ENCODE measurements around the gene ZSCAN18.

DNA sequence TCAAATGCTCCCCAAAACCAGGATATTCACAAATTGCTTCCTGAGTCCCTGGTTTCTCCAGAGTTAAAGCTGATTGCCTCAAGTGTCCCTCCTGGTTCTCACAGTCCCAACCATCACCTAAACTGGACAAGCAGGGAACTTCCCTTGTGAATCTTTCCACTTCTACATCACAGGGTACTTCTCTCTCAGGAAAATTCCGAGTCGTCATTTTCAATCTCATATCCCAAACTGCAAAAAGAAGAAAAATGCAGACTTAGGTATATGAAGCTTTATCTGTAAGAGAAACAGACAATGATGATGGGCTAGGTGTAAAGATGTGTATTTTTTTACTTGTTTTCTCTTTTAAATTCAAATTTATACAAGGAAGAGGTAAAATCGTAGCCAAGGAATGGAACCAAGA lies 31.3 kb upstream of the ZSCAN18 start:
- TF ChIP-seq, protein P1, sequence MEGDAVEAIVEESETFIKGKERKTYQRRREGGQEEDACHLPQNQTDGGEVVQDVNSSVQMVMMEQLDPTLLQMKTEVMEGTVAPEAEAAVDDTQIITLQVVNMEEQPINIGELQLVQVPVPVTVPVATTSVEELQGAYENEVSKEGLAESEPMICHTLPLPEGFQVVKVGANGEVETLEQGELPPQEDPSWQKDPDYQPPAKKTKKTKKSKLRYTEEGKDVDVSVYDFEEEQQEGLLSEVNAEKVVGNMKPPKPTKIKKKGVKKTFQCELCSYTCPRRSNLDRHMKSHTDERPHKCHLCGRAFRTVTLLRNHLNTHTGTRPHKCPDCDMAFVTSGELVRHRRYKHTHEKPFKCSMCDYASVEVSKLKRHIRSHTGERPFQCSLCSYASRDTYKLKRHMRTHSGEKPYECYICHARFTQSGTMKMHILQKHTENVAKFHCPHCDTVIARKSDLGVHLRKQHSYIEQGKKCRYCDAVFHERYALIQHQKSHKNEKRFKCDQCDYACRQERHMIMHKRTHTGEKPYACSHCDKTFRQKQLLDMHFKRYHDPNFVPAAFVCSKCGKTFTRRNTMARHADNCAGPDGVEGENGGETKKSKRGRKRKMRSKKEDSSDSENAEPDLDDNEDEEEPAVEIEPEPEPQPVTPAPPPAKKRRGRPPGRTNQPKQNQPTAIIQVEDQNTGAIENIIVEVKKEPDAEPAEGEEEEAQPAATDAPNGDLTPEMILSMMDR (IDR thresholded peaks at IDR 0.05): no peak
- TF ChIP-seq EP300 (IDR thresholded peaks at IDR 0.05; ENCODE audit: low read depth): no peak
